K562 (cell line): ENCODE measurements around the gene VKORC1. TPM values are rescaled to one million over a fixed set of nuclear protein-coding genes. Genes with fewer than 3 reads are reported as not detected.

ENCODE experiments used
- ATAC-seq: fragments of 200-7000 bp; cut with Tn5 transposase; 3 replicates; pipeline ENCODE4 v1.9.1; 2020; ENCODE audit warnings: moderate library complexity
- BruUV-seq: library from RNA; stranded (reverse); fragments of 400-500 nt; replicated peaks from 2 replicates; lab custom pipeline; 2021; lab: Mats Ljungman, UMichigan
- CTCF ChIA-PET: fragments of 300-600 bp; formaldehyde crosslinking; extraction: SDS; loops from one replicate; lab custom pipeline; 2021; ENCODE audit warnings: low intra/inter-chr PET ratio; lab: Yijun Ruan, JAX
- POLR2A ChIA-PET: fragments of 300-600, 350-650 bp; sonication (Branson Sonifier 250); formaldehyde crosslinking; extraction: SDS; loops from one replicate; lab custom pipeline; 2021; ENCODE audit warnings: antibody characterized with exemption, inconsistent platforms; lab: Yijun Ruan, JAX
- DNase-seq, 4 experiments: peaks; one replicate each; pipeline versions ENCODE4 v3.0.0 to v3.0.0-alpha.2; 2011 to 2018; ENCODE audit warnings: low spot score in 3 of 4, mixed read lengths in 3 of 4; ENCODE audit errors: extremely low read depth in 1 of 4
- FAIRE-seq: peaks from 2 replicates; lab custom pipeline; 2011; peaks lifted over from hg19 to GRCh38; lab: Jason Lieb, UNC
- H2AFZ ChIP-seq: 2 replicates; pipeline ENCODE4 v1.6.0; 2011; ENCODE audit warnings: low read depth, low read length, control low read depth, inconsistent platforms
- H3K27ac ChIP-seq: fragments of 200-600 bp; 3 replicates; pipeline ENCODE4 v1.8.0; 2011; ENCODE audit warnings: low read depth, mild to moderate bottlenecking, control low read depth, inconsistent platforms, low read length, moderate library complexity, mixed read lengths; ENCODE audit errors: extremely low read depth
- H3K27me3 ChIP-seq, 2 experiments: fragments of 300-600 bp in 1 of 2; 2 replicates in 1 of 2; 3 replicates in 1 of 2; pipeline versions ENCODE4 v1.6.0 to v1.8.0; 2011; ENCODE audit warnings: inconsistent platforms in 2 of 2, low read length in 2 of 2, mild to moderate bottlenecking in 1 of 2, mixed read lengths in 1 of 2, moderate library complexity in 1 of 2; ENCODE audit not compliant: control insufficient read depth in 2 of 2, insufficient read depth in 2 of 2
- H3K36me3 ChIP-seq: fragments of 300-600 bp; 3 replicates; pipeline ENCODE4 v1.8.0; 2011; ENCODE audit warnings: mild to moderate bottlenecking, low read length, inconsistent platforms; ENCODE audit not compliant: control insufficient read depth, insufficient read depth
- H3K4me1 ChIP-seq, 2 experiments: fragments of 200-600 bp in 1 of 2; replicated peaks in 1 of 2; 2 replicates in 1 of 2; 3 replicates in 1 of 2; pipeline versions ENCODE4 v1.5.1 to v1.8.0; 2011; ENCODE audit warnings: inconsistent platforms in 2 of 2, low read length in 2 of 2, mild to moderate bottlenecking in 1 of 2, mixed read lengths in 1 of 2, moderate library complexity in 1 of 2; ENCODE audit not compliant: control insufficient read depth in 2 of 2, insufficient read depth in 2 of 2
- H3K4me2 ChIP-seq: 2 replicates; pipeline ENCODE4 v1.6.1; 2011; ENCODE audit warnings: low read length, control low read depth, inconsistent platforms, mixed read lengths; ENCODE audit not compliant: insufficient read depth
- H3K4me3 ChIP-seq: fragments of 200-600 bp; sonication (generic), shearing (Covaris generic); 2 replicates; pipeline ENCODE4 v1.5.1; 2016; ENCODE audit warnings: control low read depth, inconsistent platforms
- H3K79me2 ChIP-seq: fragments of 200-600 bp; 3 replicates; pipeline ENCODE4 v1.8.0; 2011; ENCODE audit warnings: low read length, inconsistent platforms; ENCODE audit not compliant: control insufficient read depth, insufficient read depth
- H3K9ac ChIP-seq, 2 experiments: 2 replicates each; pipeline versions ENCODE4 v1.6.0 to v1.6.1; 2011; ENCODE audit warnings: low read depth in 2 of 2, low read length in 2 of 2, control low read depth in 1 of 2, inconsistent platforms in 1 of 2, mild to moderate bottlenecking in 1 of 2, mixed read lengths in 1 of 2; ENCODE audit not compliant: insufficient read depth in 1 of 2
- H3K9me1 ChIP-seq: one replicate; pipeline ENCODE4 v1.6.0; 2011; ENCODE audit warnings: inconsistent platforms, mild to moderate bottlenecking, low read length, moderate library complexity; ENCODE audit not compliant: control insufficient read depth, insufficient read depth
- H3K9me3 ChIP-seq: replicated peaks from 2 replicates; pipeline ENCODE4 v1.5.1; 2011; ENCODE audit warnings: low read depth, low read length, inconsistent platforms; ENCODE audit not compliant: control insufficient read depth, insufficient read depth
- H4K20me1 ChIP-seq: replicated peaks from 2 replicates; pipeline ENCODE4 v1.6.1; 2011; ENCODE audit warnings: low read length, inconsistent platforms, mixed read lengths; ENCODE audit not compliant: control insufficient read depth, insufficient read depth
- RBFOX2 ChIP-seq: fragments of 200-400 bp; formaldehyde crosslinking; IDR thresholded peaks from 2 replicates; pipeline ENCODE4 v1.6.1; 2017; ENCODE audit warnings: low read depth, mild to moderate bottlenecking, low read length, moderate library complexity
- WGBS: fragments of 100-300 bp; shearing (Covaris generic); methylation state at CpG from one replicate; pipeline ENCODE4 v1.1.6; 2016; ENCODE audit warnings: low coverage, mixed read lengths; ENCODE audit not compliant: insufficient coverage; ENCODE audit errors: missing lambda C conversion rate; 5-methylcytosine and 5-hydroxymethylcytosine counted together
- in situ Hi-C: fragments of 300-500 bp; cut with MboI; formaldehyde crosslinking; loops from 4 replicates; pipeline ENCODE4 v1.15.0; 2018; ENCODE audit warnings: inconsistent platforms, mixed read lengths
- intact Hi-C: fragments of 100-400 bp; cut with micrococcal nuclease; formaldehyde crosslinking; loops from 2 replicates; pipeline ENCODE4 v1.14.2; 2022
- polyA plus RNA-seq, 8 experiments: library from polyadenylated mRNA; depleted of rRNA in 4 of 8; stranded (reverse) in 5 of 8; unstranded in 3 of 8; fragments of >200 nt; fragmentation: Nextera tagmentation in 2 of 8; fragmentation: Illumina TruSeq in 1 of 8; extraction: Ambion mirVana in 2 of 8; extraction: Trizol in 1 of 8; gene quantifications; 2 replicates each; pipeline versions ENCODE4 v1.2.1 to v1.2.3, GENCODE V29; 2011 to 2014; ENCODE audit warnings: inconsistent platforms in 1 of 8, missing spikeins in 1 of 8
- total RNA-seq, 7 experiments: library from RNA; depleted of rRNA in 6 of 7; stranded (reverse); fragments of >200 nt in 6 of 7; fragmentation: Illumina TruSeq in 2 of 7; extraction: Trizol in 2 of 7; gene quantifications; 2 replicates each; pipeline versions ENCODE4 v1.2.1 to v1.2.3, GENCODE V29; 2011 to 2021; ENCODE audit warnings: low replicate concordance in 1 of 7
- TF ChIP-seq, protein P1 (sequence below): fragments of 450-650 bp; IDR thresholded peaks from 2 replicates; pipeline ENCODE4 v1.6.1; 2017; ENCODE audit warnings: antibody characterized with exemption, mild to moderate bottlenecking

The VKORC1 gene
- total and polyA plus RNA-seq, 9 of the 15 experiments (the other 6 are each of a cell fraction or from before 2014, with no cell fraction given): 30.0 to 119 (median 62.1) TPM

- intact Hi-C loops: no loop called here
- no peak for DNase-seq
- FAIRE-seq: no peak
- CTCF ChIA-PET: no interaction called here
- no peak for ATAC-seq
- peaks cover 56% of the 10 kb centered on the region; the same call in 2 of the 3 replicates for H3K36me3 ChIP-seq
- no peak overlapping the region for H3K4me2 ChIP-seq
- BruUV-seq: no TSS peak
- no peaks in the 10 kb centered on the region for H3K9me3 ChIP-seq
- peaks cover 46 to 89% of the 10 kb centered on the region in 2 experiments for H3K4me1 ChIP-seq
- 91% methylated on average over 2 of the region's 6 CpGs for WGBS
- peak; percentile 11; the same call in 1 of the 2 replicates for TF ChIP-seq RBFOX2
- TF ChIP-seq, protein P1, sequence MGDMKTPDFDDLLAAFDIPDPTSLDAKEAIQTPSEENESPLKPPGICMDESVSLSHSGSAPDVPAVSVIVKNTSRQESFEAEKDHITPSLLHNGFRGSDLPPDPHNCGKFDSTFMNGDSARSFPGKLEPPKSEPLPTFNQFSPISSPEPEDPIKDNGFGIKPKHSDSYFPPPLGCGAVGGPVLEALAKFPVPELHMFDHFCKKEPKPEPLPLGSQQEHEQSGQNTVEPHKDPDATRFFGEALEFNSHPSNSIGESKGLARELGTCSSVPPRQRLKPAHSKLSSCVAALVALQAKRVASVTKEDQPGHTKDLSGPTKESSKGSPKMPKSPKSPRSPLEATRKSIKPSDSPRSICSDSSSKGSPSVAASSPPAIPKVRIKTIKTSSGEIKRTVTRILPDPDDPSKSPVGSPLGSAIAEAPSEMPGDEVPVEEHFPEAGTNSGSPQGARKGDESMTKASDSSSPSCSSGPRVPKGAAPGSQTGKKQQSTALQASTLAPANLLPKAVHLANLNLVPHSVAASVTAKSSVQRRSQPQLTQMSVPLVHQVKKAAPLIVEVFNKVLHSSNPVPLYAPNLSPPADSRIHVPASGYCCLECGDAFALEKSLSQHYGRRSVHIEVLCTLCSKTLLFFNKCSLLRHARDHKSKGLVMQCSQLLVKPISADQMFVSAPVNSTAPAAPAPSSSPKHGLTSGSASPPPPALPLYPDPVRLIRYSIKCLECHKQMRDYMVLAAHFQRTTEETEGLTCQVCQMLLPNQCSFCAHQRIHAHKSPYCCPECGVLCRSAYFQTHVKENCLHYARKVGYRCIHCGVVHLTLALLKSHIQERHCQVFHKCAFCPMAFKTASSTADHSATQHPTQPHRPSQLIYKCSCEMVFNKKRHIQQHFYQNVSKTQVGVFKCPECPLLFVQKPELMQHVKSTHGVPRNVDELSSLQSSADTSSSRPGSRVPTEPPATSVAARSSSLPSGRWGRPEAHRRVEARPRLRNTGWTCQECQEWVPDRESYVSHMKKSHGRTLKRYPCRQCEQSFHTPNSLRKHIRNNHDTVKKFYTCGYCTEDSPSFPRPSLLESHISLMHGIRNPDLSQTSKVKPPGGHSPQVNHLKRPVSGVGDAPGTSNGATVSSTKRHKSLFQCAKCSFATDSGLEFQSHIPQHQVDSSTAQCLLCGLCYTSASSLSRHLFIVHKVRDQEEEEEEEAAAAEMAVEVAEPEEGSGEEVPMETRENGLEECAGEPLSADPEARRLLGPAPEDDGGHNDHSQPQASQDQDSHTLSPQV: no peak
- H2AFZ ChIP-seq: no peak overlapping the region
- no peak overlapping the region for H3K9ac ChIP-seq
- H3K4me3 ChIP-seq: no peak overlapping the region
- H3K27ac ChIP-seq: no peak overlapping the region
- POLR2A ChIA-PET: interaction anchor here (0.7 to 2.4 kb wide), 5 partner anchors 11 to 52 kb away, joined by 3 to 9 read pairs (median 4); partner anchors contain the start of genes FUS and KAT8
- H3K79me2 ChIP-seq: no peaks in the 10 kb centered on the region
- in situ Hi-C loops: no loop called here
- no peaks in the 10 kb centered on the region for H4K20me1 ChIP-seq
- H3K27me3 ChIP-seq: no peaks in the 10 kb centered on the region
- H3K9me1 ChIP-seq: no peaks in the 10 kb centered on the region
These were observed 36.3 kb upstream of the VKORC1 start for GRCh38 chr16:31130899-31131298.
